WTC11 (cell line): ENCODE data around the gene NCKAP5. TPM values are rescaled to one million over a fixed set of nuclear protein-coding genes. Genes with fewer than 3 reads are reported as not detected.

Source experiments
- ATAC-seq: fragments of 200-7000 bp; cut with Tn5 transposase; 2 replicates; pipeline ENCODE4 v1.10.0; 2021; ENCODE audit warnings: mild to moderate bottlenecking, moderate library complexity
- CTCF ChIA-PET: fragments of 300-600 bp; sonication (Branson Sonifier 250); formaldehyde crosslinking; loops from one replicate; lab custom pipeline; 2021; ENCODE audit warnings: antibody characterized with exemption; lab: Charles Lee
- POLR2A ChIA-PET: fragments of 350-600 bp; sonication (Branson Sonifier 250); formaldehyde crosslinking; loops from one replicate; lab custom pipeline; 2021; ENCODE audit warnings: antibody characterized with exemption; lab: Charles Lee
- DNase-seq: peaks from one replicate; pipeline ENCODE4 v3.0.0; 2021; ENCODE audit warnings: low spot score
- H3K27ac Mint-ChIP-seq: 2 replicates; pipeline ENCODE4 v1.8.0; 2021; ENCODE audit warnings: mixed read lengths
- H3K27me3 Mint-ChIP-seq: 2 replicates; pipeline ENCODE4 v1.8.0; 2021; ENCODE audit warnings: low read depth, mild to moderate bottlenecking, moderate library complexity, mixed read lengths
- H3K36me3 Mint-ChIP-seq: 2 replicates; pipeline ENCODE4 v1.8.0; 2021; ENCODE audit warnings: mixed read lengths
- H3K4me1 Mint-ChIP-seq: 2 replicates; pipeline ENCODE4 v1.8.0; 2022; ENCODE audit warnings: mixed read lengths
- H3K4me3 Mint-ChIP-seq: 2 replicates; pipeline ENCODE4 v1.8.0; 2021; ENCODE audit warnings: mild to moderate bottlenecking, moderate library complexity, mixed read lengths
- H3K9me3 Mint-ChIP-seq: 2 replicates; pipeline ENCODE4 v1.8.0; 2021; ENCODE audit warnings: mixed read lengths
- CBFB ChIP-seq: sonication (generic); formaldehyde crosslinking; IDR thresholded peaks from 2 replicates; pipeline ENCODE4 v1.8.1; 2022; ENCODE audit warnings: mild to moderate bottlenecking, low read depth, missing genetic modification reagents
- FOXJ3 ChIP-seq: sonication (generic); formaldehyde crosslinking; IDR thresholded peaks from 2 replicates; pipeline ENCODE4 v1.9.0; 2021; ENCODE audit warnings: missing genetic modification reagents, mild to moderate bottlenecking, borderline replicate concordance
- FOXP1 ChIP-seq: sonication (generic); formaldehyde crosslinking; IDR thresholded peaks from 2 replicates; pipeline ENCODE4 v1.8.0; 2022; ENCODE audit warnings: missing genetic modification reagents, mild to moderate bottlenecking, moderate library complexity, borderline replicate concordance
- GTF2I ChIP-seq: fragments of 250-450 bp; sonication (Bioruptor Pico); conservative IDR thresholded peaks from 2 replicates; pipeline ENCODE4 v1.4.0; 2021; ENCODE audit warnings: mild to moderate bottlenecking
- IRF1 ChIP-seq: sonication (generic); formaldehyde crosslinking; IDR thresholded peaks from 2 replicates; pipeline ENCODE4 v1.8.0; 2023; ENCODE audit warnings: missing genetic modification reagents
- JAZF1 ChIP-seq: fragments of 250-450 bp; sonication (Bioruptor Pico); IDR thresholded peaks from 2 replicates; pipeline ENCODE4 v1.9.0; 2021; ENCODE audit warnings: moderate library complexity, mild to moderate bottlenecking, inconsistent platforms
- SMAD3 ChIP-seq: sonication (generic); formaldehyde crosslinking; IDR thresholded peaks from 2 replicates; pipeline ENCODE4 v1.8.0; 2022; ENCODE audit warnings: missing genetic modification reagents, mild to moderate bottlenecking, borderline replicate concordance
- SOX15 ChIP-seq: fragments of 250-450 bp; sonication (Bioruptor Pico); IDR thresholded peaks from 2 replicates; pipeline ENCODE4 v1.9.0; 2021; ENCODE audit warnings: mild to moderate bottlenecking
- TP53 ChIP-seq: sonication (generic); formaldehyde crosslinking; IDR thresholded peaks from 2 replicates; pipeline ENCODE4 v1.8.1; 2023; ENCODE audit warnings: mild to moderate bottlenecking, missing genetic modification reagents
- ZNF232 ChIP-seq: sonication (generic); formaldehyde crosslinking; IDR thresholded peaks from 2 replicates; pipeline ENCODE4 v1.8.0; 2022; ENCODE audit warnings: mild to moderate bottlenecking, missing genetic modification reagents
- ZNF263 ChIP-seq: sonication (generic); formaldehyde crosslinking; IDR thresholded peaks from 2 replicates; pipeline ENCODE4 v1.8.1; 2022; ENCODE audit warnings: low read depth, mild to moderate bottlenecking, moderate library complexity, missing genetic modification reagents
- ZNF396 ChIP-seq: fragments of 250-450 bp; sonication (Bioruptor Pico); IDR thresholded peaks from 2 replicates; pipeline ENCODE4 v1.8.0; 2021; ENCODE audit warnings: mild to moderate bottlenecking, moderate library complexity, borderline replicate concordance
- ZSCAN18 ChIP-seq: fragments of 250-450 bp; sonication (Bioruptor Pico); IDR thresholded peaks from 2 replicates; pipeline ENCODE4 v2.1.2; 2022; ENCODE audit warnings: mild to moderate bottlenecking, moderate library complexity
- total RNA-seq: library from RNA; stranded (reverse); gene quantifications from 3 replicates; pipeline ENCODE4 v1.2.3, GENCODE V29; 2021
- TF ChIP-seq, protein P1 (sequence below): sonication (generic); formaldehyde crosslinking; IDR thresholded peaks from 2 replicates; pipeline ENCODE4 v1.8.1; 2023; ENCODE audit warnings: mild to moderate bottlenecking, missing genetic modification reagents
- TF ChIP-seq, protein P2 (sequence below): fragments of 250-450 bp; sonication (Bioruptor Pico); IDR thresholded peaks from 2 replicates; pipeline ENCODE4 v1.9.0; 2021; ENCODE audit warnings: mild to moderate bottlenecking, borderline replicate concordance
- TF ChIP-seq, protein P3 (sequence below): sonication (generic); formaldehyde crosslinking; IDR thresholded peaks from 2 replicates; pipeline ENCODE4 v1.8.0; 2022; ENCODE audit warnings: mild to moderate bottlenecking, missing genetic modification reagents
- TF ChIP-seq, protein P4 (sequence below): sonication (generic); formaldehyde crosslinking; conservative IDR thresholded peaks from 2 replicates; pipeline ENCODE4 v1.8.1; 2022; ENCODE audit warnings: mild to moderate bottlenecking, missing genetic modification reagents
- TF ChIP-seq, protein P5 (sequence below): sonication (generic); formaldehyde crosslinking; IDR thresholded peaks from 2 replicates; pipeline ENCODE4 v1.8.1; 2022; ENCODE audit warnings: mild to moderate bottlenecking, moderate library complexity, missing genetic modification reagents
- TF ChIP-seq, protein P6 (sequence below): fragments of 250-450 bp; sonication (Bioruptor Pico); IDR thresholded peaks from 2 replicates; pipeline ENCODE4 v1.8.0; 2021; ENCODE audit warnings: mild to moderate bottlenecking
- TF ChIP-seq, protein P7 (sequence below): sonication (generic); formaldehyde crosslinking; IDR thresholded peaks from 2 replicates; pipeline ENCODE4 v1.8.1; 2022; ENCODE audit warnings: low read depth, missing genetic modification reagents, borderline replicate concordance

The NCKAP5 gene
- total RNA-seq, 1 experiment from 2014 or later = 0.55 TPM

- ChIA-PET CTCF (no interaction called here), POLR2A (no interaction called here)
- TF ChIP-seq, protein P1, sequence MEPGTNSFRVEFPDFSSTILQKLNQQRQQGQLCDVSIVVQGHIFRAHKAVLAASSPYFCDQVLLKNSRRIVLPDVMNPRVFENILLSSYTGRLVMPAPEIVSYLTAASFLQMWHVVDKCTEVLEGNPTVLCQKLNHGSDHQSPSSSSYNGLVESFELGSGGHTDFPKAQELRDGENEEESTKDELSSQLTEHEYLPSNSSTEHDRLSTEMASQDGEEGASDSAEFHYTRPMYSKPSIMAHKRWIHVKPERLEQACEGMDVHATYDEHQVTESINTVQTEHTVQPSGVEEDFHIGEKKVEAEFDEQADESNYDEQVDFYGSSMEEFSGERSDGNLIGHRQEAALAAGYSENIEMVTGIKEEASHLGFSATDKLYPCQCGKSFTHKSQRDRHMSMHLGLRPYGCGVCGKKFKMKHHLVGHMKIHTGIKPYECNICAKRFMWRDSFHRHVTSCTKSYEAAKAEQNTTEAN (CRISPR knock-in tag) = no peak
- TF ChIP-seq CBFB (CRISPR knock-in tag) (no peak), ZNF263 (no peak), SOX15 (CRISPR knock-in tag) (no peak), ZSCAN18 (CRISPR knock-in tag) (no peak), SMAD3 (CRISPR knock-in tag) (no peak), FOXJ3 (CRISPR knock-in tag) (no peak), FOXP1 (CRISPR knock-in tag) (no peak)
- TF ChIP-seq, protein P2, sequence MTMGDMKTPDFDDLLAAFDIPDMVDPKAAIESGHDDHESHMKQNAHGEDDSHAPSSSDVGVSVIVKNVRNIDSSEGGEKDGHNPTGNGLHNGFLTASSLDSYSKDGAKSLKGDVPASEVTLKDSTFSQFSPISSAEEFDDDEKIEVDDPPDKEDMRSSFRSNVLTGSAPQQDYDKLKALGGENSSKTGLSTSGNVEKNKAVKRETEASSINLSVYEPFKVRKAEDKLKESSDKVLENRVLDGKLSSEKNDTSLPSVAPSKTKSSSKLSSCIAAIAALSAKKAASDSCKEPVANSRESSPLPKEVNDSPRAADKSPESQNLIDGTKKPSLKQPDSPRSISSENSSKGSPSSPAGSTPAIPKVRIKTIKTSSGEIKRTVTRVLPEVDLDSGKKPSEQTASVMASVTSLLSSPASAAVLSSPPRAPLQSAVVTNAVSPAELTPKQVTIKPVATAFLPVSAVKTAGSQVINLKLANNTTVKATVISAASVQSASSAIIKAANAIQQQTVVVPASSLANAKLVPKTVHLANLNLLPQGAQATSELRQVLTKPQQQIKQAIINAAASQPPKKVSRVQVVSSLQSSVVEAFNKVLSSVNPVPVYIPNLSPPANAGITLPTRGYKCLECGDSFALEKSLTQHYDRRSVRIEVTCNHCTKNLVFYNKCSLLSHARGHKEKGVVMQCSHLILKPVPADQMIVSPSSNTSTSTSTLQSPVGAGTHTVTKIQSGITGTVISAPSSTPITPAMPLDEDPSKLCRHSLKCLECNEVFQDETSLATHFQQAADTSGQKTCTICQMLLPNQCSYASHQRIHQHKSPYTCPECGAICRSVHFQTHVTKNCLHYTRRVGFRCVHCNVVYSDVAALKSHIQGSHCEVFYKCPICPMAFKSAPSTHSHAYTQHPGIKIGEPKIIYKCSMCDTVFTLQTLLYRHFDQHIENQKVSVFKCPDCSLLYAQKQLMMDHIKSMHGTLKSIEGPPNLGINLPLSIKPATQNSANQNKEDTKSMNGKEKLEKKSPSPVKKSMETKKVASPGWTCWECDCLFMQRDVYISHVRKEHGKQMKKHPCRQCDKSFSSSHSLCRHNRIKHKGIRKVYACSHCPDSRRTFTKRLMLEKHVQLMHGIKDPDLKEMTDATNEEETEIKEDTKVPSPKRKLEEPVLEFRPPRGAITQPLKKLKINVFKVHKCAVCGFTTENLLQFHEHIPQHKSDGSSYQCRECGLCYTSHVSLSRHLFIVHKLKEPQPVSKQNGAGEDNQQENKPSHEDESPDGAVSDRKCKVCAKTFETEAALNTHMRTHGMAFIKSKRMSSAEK (CRISPR knock-in tag) = no peak
- TF ChIP-seq, protein P3, sequence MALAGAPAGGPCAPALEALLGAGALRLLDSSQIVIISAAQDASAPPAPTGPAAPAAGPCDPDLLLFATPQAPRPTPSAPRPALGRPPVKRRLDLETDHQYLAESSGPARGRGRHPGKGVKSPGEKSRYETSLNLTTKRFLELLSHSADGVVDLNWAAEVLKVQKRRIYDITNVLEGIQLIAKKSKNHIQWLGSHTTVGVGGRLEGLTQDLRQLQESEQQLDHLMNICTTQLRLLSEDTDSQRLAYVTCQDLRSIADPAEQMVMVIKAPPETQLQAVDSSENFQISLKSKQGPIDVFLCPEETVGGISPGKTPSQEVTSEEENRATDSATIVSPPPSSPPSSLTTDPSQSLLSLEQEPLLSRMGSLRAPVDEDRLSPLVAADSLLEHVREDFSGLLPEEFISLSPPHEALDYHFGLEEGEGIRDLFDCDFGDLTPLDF (CRISPR knock-in tag) = no peak
- TF ChIP-seq, protein P4, sequence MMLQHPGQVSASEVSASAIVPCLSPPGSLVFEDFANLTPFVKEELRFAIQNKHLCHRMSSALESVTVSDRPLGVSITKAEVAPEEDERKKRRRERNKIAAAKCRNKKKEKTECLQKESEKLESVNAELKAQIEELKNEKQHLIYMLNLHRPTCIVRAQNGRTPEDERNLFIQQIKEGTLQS (CRISPR knock-in tag) = no peak
- TF ChIP-seq, protein P5, sequence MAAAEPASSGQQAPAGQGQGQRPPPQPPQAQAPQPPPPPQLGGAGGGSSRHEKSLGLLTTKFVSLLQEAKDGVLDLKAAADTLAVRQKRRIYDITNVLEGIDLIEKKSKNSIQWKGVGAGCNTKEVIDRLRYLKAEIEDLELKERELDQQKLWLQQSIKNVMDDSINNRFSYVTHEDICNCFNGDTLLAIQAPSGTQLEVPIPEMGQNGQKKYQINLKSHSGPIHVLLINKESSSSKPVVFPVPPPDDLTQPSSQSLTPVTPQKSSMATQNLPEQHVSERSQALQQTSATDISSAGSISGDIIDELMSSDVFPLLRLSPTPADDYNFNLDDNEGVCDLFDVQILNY (CRISPR knock-in tag) = no peak
- H3K27ac Mint-ChIP-seq = no peak overlapping the region
- ATAC-seq (no peak), DNase-seq (no peak)
- no peaks in the 10 kb centered on the region for H3K36me3 Mint-ChIP-seq
- H3K27me3 Mint-ChIP-seq = no peaks in the 10 kb centered on the region
- H3K9me3 Mint-ChIP-seq = peaks cover 8% of the 10 kb centered on the region
- H3K4me1 Mint-ChIP-seq = peaks cover 8% of the 10 kb centered on the region; the same call in 1 of the 2 replicates
- no peak overlapping the region for H3K4me3 Mint-ChIP-seq
Observed at GRCh38 chr2:132750606-132751005, 817.7 kb downstream of the NCKAP5 start.

GRCh38 chr2:132747046-132747445 is 821.2 kb downstream of the NCKAP5 start:
- Mint-ChIP-seq H3K36me3 (no peaks in the 10 kb centered on the region), H3K4me1 (peaks cover 9% of the 10 kb centered on the region), H3K4me3 (no peak overlapping the region), H3K9me3 (peaks cover 9% of the 10 kb centered on the region; the same call in 1 of the 2 replicates), H3K27ac (no peak overlapping the region), H3K27me3 (no peaks in the 10 kb centered on the region)
- no peak for ATAC-seq
- CTCF ChIA-PET = no interaction called here
- POLR2A ChIA-PET = no interaction called here
- DNase-seq = no peak
- TF ChIP-seq JAZF1 = no peak
- TF ChIP-seq, protein P6, sequence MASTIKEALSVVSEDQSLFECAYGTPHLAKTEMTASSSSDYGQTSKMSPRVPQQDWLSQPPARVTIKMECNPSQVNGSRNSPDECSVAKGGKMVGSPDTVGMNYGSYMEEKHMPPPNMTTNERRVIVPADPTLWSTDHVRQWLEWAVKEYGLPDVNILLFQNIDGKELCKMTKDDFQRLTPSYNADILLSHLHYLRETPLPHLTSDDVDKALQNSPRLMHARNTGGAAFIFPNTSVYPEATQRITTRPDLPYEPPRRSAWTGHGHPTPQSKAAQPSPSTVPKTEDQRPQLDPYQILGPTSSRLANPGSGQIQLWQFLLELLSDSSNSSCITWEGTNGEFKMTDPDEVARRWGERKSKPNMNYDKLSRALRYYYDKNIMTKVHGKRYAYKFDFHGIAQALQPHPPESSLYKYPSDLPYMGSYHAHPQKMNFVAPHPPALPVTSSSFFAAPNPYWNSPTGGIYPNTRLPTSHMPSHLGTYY = no peak
- no peak for TF ChIP-seq TP53
- TF ChIP-seq SMAD3 (CRISPR knock-in tag) = no peak
- no peak for TF ChIP-seq ZNF232 (CRISPR knock-in tag)
- TF ChIP-seq, protein P4 (CRISPR knock-in tag) = no peak
- TF ChIP-seq ZNF263 = no peak
- TF ChIP-seq, protein P7, sequence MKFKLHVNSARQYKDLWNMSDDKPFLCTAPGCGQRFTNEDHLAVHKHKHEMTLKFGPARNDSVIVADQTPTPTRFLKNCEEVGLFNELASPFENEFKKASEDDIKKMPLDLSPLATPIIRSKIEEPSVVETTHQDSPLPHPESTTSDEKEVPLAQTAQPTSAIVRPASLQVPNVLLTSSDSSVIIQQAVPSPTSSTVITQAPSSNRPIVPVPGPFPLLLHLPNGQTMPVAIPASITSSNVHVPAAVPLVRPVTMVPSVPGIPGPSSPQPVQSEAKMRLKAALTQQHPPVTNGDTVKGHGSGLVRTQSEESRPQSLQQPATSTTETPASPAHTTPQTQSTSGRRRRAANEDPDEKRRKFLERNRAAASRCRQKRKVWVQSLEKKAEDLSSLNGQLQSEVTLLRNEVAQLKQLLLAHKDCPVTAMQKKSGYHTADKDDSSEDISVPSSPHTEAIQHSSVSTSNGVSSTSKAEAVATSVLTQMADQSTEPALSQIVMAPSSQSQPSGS (CRISPR knock-in tag) = no peak
- TF ChIP-seq ZNF396 (CRISPR knock-in tag) = no peak
- no peak for TF ChIP-seq GTF2I (CRISPR knock-in tag)
- TF ChIP-seq IRF1 = no peak
